Measurements from ENCODE around the gene MADCAM1.

Gene MADCAM1

DNA sequence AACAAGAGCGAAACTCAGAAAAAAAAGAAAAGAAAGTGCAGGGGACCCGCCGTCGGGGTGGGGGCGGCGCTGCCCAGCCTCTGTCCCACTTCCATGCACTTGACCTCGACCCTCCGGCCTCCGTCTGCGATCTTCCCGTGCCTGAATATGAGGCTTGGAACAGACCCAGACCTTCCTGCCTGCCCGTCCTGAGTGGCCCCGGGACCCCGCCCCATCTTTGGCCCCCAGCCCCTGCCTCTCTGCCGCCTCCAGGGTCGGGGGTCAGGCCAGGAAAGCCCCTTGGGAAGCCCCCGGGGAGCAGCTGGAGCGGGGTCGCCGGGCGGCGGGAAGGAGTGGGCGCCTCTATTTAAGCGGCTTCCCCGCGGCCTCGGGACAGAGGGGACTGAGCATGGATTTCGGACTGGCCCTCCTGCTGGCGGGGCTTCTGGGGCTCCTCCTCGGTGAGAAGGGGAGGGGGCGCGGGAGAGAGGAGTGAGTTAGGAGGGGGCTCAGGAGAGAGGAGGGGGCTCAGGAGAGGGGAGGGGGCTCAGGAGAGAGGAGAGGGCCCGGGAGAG, at the start of gene MADCAM1:
MADCAM1 (plus strand) TSS at position 375 of the 554 bp plus-strand sequence; CDS start at position 389, 14 bp downstream.
- no peak for TF ChIP-seq GATA2 (IDR thresholded peaks at IDR 0.05; ENCODE audit: low read depth, low read length)
- TF ChIP-seq GATA3 (IDR thresholded peaks at IDR 0.05; ENCODE audit: low read depth, low read length): no peak

DNA sequence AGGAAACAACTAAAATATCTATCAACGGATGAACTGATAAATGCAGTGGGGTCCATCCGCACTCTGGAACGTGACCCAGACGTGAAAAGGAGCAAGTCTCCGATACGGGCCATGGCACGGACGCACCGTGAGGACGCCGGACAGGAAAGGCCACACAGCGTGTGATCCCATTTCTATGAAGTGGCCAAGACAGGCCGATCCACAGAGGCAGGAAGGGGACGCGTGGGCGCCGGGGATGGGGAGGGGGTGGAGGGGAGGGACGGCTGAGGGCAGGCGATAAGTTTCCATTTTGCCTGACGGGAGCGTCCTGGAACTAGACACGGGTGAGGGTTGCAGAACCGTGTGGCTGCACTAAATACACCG, 49.2 kb upstream of the MADCAM1 start:
- TF ChIP-seq GATA2 (IDR thresholded peaks at IDR 0.05; ENCODE audit: low read depth, low read length) (no peak), GATA3 (IDR thresholded peaks at IDR 0.05; ENCODE audit: low read depth, low read length) (no peak)

DNA sequence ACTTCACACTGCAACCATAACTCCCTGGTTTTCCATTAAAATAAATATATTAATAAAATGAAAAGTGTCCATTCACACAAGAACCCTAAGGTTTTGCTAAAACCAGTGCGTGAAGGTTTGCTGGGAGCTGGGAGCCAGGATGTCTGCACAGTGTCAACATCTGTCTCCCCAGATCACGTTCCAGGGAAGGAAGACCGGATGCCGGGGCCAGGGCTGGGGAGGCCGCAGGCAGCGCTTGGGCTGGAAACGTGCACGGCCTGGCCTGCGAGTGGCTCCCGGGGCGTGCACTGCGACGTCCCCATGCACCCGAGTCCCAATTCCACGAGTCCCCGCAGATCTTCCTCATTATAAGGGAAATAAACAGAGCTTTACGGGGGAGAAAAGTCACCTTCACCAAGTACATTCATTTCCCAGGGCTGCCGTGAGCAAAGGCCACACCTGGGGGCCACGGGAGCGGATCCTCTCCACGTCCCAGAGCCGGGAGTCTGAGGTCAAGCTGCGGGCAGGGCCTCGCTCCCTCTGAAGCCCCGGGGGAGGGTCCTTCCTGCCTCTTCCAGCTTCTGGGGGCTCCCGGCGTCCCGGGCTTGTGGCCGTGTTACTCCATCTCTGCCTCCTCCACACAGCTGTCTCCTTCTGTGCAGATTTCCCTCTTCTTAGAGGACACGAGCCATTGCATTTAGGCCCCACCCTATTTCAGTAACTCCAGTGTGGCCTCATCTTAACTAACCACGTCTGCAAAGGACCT, 48.3 kb upstream of the MADCAM1 start:
- TF ChIP-seq GATA3 (IDR thresholded peaks at IDR 0.05; ENCODE audit: low read depth, low read length) (no peak), GATA2 (IDR thresholded peaks at IDR 0.05; ENCODE audit: low read depth, low read length) (no peak)

DNA sequence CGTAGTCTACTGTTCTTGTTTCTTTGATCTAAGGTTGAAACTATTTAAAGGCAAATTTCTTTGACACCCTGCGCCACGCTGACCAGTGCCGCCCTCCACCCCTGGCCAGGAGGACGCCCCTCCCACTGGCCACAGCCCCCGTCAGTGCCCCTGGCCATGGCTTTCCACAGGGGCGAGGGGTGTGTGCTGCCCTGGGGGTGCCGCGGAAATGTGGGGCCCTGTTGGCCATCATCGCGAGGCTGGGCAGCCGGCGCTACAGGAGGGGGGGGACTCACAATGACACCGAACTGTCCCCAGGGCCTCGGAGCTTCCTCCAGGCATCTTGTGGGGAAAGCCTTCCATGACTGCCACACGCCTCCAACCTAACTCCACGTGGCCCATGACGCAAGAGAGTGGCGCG, 46.4 kb upstream of the MADCAM1 start:
- TF ChIP-seq GATA3 (IDR thresholded peaks at IDR 0.05; ENCODE audit: low read depth, low read length): no peak
- no peak for TF ChIP-seq GATA2 (IDR thresholded peaks at IDR 0.05; ENCODE audit: low read depth, low read length)

DNA sequence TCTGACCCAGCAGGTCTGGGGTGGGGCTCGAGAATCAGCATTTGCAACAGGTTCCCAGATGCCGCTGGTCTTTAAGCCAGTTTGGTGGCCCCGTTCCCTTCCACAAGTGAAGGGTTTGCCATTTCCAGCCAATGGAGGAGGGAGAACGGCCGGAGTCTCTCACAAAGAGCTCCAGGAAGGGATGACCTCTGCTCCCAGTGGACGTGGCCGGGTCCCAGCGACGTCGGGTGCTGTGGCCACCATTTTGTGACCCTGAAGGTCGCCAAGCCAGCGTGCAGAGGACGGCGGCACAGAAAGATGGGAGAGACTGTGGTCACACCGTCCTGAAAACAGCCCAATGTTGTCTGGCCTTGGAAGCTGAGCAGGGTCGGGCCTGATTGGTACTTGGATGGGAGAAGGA, 43.5 kb upstream of the MADCAM1 start:
- TF ChIP-seq GATA3 (IDR thresholded peaks at IDR 0.05; ENCODE audit: low read depth, low read length) (no peak), GATA2 (IDR thresholded peaks at IDR 0.05; ENCODE audit: low read depth, low read length) (no peak)

DNA sequence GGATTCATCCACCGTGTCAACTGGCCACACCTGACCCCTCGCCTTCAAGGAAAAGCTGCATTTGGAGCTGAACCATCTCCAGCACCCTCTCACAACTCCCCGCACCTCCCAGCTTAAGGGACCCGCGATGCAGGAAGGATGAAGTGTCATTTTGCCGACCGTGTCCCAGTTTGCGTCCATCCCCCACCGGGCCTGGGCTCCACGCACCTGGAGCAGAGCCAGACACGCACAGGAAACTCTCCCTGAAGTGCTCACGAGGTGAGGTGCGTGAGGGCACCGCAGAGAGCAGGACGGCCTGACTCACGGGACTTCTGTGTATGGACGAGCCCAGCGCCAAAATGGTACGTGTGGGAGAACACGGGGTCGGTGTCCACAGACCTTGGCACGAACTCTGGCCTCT, 42.7 kb upstream of the MADCAM1 start:
- TF ChIP-seq GATA2 (IDR thresholded peaks at IDR 0.05; ENCODE audit: low read depth, low read length) (no peak), GATA3 (IDR thresholded peaks at IDR 0.05; ENCODE audit: low read depth, low read length) (no peak)

DNA sequence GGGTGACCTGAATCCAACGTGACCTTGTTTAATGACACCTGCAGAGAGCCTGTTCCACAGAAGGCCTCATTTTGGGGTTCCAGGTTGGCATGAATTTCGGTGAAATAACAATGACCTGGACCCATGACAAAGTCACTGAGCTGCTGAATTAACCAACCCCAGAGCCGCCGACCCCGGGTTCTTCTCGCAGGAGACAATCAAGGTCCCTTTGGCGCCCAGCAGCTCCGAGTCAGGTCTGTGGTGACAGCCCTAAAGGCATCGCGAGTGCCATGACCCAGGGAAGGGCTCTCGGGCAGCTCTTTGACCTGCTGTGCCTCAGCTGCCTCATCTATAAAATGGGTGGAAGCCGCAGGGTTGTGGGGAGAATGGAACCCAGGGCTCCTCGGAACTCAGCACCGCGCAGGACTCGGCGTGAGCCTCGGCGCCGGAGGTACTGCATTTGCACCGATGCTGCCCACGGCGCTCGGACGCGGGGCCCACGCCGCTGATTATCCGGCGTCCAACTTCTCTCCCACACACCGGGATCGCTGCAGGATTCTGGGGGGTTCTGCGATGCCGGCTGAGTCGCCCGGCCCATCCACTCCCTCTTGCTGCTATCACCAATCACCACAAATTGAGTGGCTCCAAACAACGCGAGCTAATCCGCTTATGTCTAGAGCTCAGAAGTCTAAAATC, 41.1 kb upstream of the MADCAM1 start:
- no peak for TF ChIP-seq GATA3 (IDR thresholded peaks at IDR 0.05; ENCODE audit: low read depth, low read length)
- TF ChIP-seq GATA2 (IDR thresholded peaks at IDR 0.05; ENCODE audit: low read depth, low read length): no peak

DNA sequence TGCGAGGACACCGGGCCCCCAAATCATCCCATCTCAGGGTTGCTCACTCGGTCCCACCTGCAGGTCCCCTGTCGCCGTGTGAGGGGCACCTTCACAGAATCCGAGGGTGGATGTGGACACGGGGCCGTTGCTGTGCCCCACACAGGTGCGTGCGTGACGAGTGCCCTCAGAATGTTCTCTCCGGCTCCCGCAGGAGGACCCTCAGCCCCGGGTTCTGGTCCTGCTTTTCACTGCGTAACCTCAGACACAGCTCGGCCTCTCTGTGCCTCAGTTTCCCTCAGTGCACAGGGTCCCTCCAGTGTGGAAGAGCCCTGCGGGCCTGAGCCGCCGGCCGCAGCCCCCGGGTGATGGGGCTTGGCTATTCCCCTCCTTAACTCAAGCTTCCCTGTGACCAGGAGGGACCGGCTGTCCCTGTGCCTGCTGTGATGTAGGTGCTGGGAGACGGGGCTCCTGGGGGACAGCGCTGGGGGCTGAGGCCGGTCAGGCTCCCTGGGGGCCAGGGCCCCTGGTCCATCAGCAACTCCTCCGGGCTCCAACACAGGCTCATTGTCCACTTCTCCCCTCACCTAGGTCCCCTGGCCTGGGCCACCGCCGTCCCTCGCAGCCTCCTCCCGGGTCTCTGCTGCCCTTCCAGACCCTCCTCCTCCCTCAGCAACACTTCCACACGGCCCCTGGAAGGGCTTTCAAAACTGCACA, 40.3 kb upstream of the MADCAM1 start:
- TF ChIP-seq GATA2 (IDR thresholded peaks at IDR 0.05; ENCODE audit: low read depth, low read length): no peak
- no peak for TF ChIP-seq GATA3 (IDR thresholded peaks at IDR 0.05; ENCODE audit: low read depth, low read length)

DNA sequence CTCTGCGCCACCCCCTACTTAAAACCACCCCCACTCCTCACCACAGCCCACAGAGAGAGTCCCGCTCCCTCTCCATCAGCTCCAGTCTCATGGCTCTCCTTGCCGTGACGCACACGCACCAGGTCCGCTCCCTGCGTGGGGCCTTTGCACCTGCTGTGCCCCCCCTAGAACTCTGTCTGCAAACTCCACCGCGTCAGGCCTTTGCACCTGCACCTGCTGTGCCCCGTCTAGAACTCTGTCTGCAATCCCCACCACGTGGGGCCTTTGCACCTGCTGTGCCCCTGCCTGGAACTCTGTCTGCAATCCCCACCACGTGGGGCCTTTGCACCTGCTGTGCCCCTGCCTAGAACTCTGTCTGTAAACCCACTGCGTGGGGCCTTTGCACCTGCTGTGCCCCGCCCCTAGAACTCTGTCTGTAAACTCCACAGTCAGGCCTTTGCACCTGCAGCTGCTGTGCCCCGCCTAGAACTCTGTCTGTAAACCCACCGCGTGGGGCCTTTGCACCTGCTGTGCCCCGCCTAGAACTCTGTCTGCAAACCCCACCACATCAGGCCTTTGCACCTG, 39.7 kb upstream of the MADCAM1 start:
- TF ChIP-seq GATA2 (IDR thresholded peaks at IDR 0.05; ENCODE audit: low read depth, low read length) (no peak), GATA3 (IDR thresholded peaks at IDR 0.05; ENCODE audit: low read depth, low read length) (no peak)

DNA sequence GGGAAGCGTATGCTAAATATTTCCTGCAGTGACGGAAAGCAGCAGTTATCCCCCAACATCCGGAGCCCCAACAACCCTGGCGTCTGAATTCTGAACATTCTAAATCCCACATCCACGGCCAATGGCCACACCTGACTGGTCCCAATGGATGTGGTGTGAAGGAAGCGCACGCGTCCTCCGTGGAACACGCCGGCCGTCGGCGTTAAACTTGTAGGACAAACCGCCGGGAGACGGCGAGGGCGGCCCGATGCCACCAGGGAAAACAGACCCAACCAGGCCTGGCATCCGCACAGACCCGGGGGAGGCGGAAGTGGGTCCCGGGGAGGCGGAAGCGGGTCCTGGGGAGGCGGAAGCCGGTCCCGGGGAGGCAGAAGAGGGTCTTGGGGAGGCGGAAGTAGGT, 38.6 kb upstream of the MADCAM1 start:
- TF ChIP-seq GATA3 (IDR thresholded peaks at IDR 0.05; ENCODE audit: low read depth, low read length) (no peak), GATA2 (IDR thresholded peaks at IDR 0.05; ENCODE audit: low read depth, low read length) (no peak)

DNA sequence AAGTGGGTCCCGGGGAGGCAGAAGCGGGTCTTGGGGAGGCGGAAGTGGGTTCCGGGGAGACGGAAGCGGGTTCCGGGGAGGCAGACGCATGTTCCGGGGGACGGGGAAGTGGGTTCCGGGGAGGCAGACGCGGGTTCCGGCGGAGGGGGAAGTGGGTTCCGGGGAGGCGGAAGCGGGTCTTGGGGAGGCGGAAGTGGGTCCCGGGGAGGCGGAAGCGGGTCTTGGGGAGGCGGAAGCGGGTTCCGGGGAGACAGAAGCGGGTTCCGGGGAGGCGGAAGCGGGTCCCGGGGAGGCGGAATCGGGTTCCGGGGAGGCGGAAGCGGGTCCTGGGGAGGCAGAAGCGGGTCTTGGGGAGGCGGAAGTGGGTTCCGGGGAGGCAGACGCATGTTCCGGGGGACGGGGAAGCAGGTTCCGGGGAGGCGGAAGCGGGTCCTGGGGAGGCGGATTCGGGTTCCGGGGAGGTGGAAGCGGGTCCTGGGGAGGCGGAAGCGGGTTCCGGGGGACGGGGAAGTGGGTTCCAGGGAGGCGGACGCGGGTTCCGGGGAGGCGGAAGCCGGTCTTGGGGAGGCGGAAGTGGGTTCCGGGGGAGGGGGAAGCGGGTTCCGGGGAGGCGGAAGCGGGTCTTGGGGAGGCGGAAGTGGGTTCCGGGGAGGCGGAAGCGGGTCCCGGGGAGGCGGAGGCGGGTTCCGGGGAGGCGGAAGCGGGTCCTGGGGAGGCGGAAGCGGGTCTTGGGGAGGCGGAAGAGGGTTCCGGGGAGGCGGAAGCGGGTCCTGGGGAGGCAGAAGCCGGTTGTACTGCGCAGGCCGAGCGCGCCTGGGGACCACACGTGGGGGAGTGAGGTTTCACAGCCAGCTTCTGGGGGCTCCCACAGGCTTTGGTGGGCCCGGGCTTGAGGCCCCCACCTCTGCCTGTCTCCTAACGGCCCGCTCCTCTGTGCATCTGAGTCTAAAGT, 37.9 kb upstream of the MADCAM1 start:
- no peak for TF ChIP-seq GATA3 (IDR thresholded peaks at IDR 0.05; ENCODE audit: low read depth, low read length)
- no peak for TF ChIP-seq GATA2 (IDR thresholded peaks at IDR 0.05; ENCODE audit: low read depth, low read length)

DNA sequence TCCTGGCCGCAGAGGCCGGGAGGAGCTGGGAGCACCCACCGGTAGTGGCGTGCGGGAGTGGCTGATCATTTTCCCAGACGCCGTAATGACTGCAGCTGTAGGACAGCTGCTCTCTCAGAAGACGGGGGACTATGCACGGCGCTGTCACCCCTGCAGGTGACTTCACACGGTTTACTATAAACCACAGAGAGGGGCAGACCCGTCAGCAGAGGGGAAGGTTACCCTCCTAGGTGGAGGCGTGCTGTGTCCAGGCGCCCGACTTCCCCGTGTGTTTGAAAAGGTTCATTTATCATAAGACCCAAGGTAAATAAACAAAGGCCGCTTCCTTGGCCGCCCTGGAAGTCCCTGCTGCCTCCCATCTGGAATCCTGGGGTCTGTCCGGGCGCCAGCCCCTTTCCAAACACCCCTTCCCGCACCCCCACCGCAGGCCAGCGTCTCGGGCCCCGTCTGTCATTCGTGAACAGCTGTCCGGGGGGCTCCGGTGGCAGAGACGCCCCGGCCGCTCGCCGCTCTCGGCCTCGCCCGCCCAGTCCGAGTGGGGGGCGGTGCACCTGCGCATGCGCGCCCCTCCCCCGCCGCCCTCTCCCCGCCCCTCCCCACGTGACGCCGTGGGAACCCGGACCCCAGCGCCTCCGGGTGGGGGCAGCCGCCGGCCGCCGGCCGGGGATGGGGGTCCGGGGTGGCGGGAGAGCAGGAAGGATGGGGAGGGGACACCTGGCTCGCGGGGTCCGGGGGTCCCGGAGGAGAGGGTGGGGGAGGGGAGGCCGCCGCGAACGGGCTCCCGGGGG, 36.4 kb upstream of the MADCAM1 start:
- TF ChIP-seq GATA3 (IDR thresholded peaks at IDR 0.05; ENCODE audit: low read depth, low read length) (no peak), GATA2 (IDR thresholded peaks at IDR 0.05; ENCODE audit: low read depth, low read length) (no peak)
